ENCODE results near the gene PRKAR2B. TPM values are rescaled to one million over a fixed set of nuclear protein-coding genes. Genes with fewer than 3 reads are reported as not detected.
A peak's percentile ranks its signal among the peaks of the same experiment; 100 is the strongest.

The PRKAR2B gene
- total and polyA plus RNA-seq, 9 donors = 24.2 to 84.9 (median 43.7) TPM

- WGBS, 3 donors = 73 to 78% (median 74%) methylated on average over 8 of the region's 8 CpGs
- no peak for DNase-seq
- H3K36me3 ChIP-seq = no peaks in the 10 kb centered on the region
- no peaks in the 10 kb centered on the region for H3K27me3 ChIP-seq
- peaks cover 2% of the 10 kb centered on the region for H3K4me1 ChIP-seq (ENCODE audit: insufficient read depth)
- intact Hi-C loops (cut with DNase I) = no loop called here
- TF ChIP-seq EP300 (IDR thresholded peaks at IDR 0.05) (no peak), POLR2A (IDR thresholded peaks at IDR 0.05) (no peak), CTCF (IDR thresholded peaks at IDR 0.05) (no peak)
- no peak overlapping the region for H3K27ac ChIP-seq
- H3K4me3 ChIP-seq = no peak overlapping the region
- no peaks in the 10 kb centered on the region for H3K9me3 ChIP-seq
Observed at GRCh38 chr7:107056728-107057473, 12.4 kb downstream of the PRKAR2B start.

GRCh38 chr7:107057474-107057833 lies 12.9 kb downstream of the PRKAR2B start:
- Histone ChIP-seq H3K9me3 (no peaks in the 10 kb centered on the region), H3K36me3 (no peaks in the 10 kb centered on the region), H3K4me1 (ENCODE audit: insufficient read depth) (no peaks in the 10 kb centered on the region), H3K4me3 (no peak overlapping the region), H3K27ac (no peak overlapping the region), H3K27me3 (no peaks in the 10 kb centered on the region)
- TF ChIP-seq POLR2A (IDR thresholded peaks at IDR 0.05) (no peak), CTCF (IDR thresholded peaks at IDR 0.05) (no peak), EP300 (IDR thresholded peaks at IDR 0.05) (no peak)
- 87 to 95% (median 90%) methylated on average over 3 of the region's 3 CpGs for WGBS, 3 donors
- intact Hi-C loops (cut with DNase I) = no loop called here
- no peak for DNase-seq

GRCh38 chr7:107059468-107059867 lies 15.0 kb downstream of the PRKAR2B start:
- Histone ChIP-seq H3K9me3 (no peaks in the 10 kb centered on the region), H3K27me3 (no peaks in the 10 kb centered on the region), H3K4me1 (ENCODE audit: insufficient read depth) (no peaks in the 10 kb centered on the region), H3K27ac (no peak overlapping the region), H3K4me3 (no peak overlapping the region), H3K36me3 (no peaks in the 10 kb centered on the region)
- TF ChIP-seq POLR2A (IDR thresholded peaks at IDR 0.05) (no peak), EP300 (IDR thresholded peaks at IDR 0.05) (no peak), CTCF (IDR thresholded peaks at IDR 0.05) (no peak)
- DNase-seq = no peak
- intact Hi-C loops (cut with DNase I) = no loop called here

- Histone ChIP-seq H3K27me3 (no peaks in the 10 kb centered on the region), H3K36me3 (no peaks in the 10 kb centered on the region), H3K4me3 (no peak overlapping the region), H3K9me3 (no peaks in the 10 kb centered on the region), H3K27ac (peak overlapping the region in 1 of 2 donors; percentile 26), H3K4me1 (ENCODE audit: insufficient read depth) (peaks cover 4% of the 10 kb centered on the region)
- intact Hi-C loops (cut with DNase I) = no loop called here
- DNase-seq = no peak
- WGBS, 3 donors = 40 to 42% (median 40%) methylated on average over 8 of the region's 8 CpGs
- TF ChIP-seq CTCF (IDR thresholded peaks at IDR 0.05) (no peak), POLR2A (IDR thresholded peaks at IDR 0.05) (no peak), EP300 (IDR thresholded peaks at IDR 0.05) (no peak)
Observed at GRCh38 chr7:107063245-107064120, 19.0 kb downstream of the PRKAR2B start.
